Mononuclear cell (primary cell): ENCODE measurements around the gene CELA2A. TPM values are rescaled to one million over a fixed set of nuclear protein-coding genes. Genes with fewer than 3 reads are reported as not detected.
"Not testable (repeated sequence)": the region's sequence is repeated elsewhere in the genome, so short reads cannot be mapped to it uniquely, and the experiment has no call there.

ENCODE experiments used
- H3K27me3 ChIP-seq: 2 replicates; pipeline ENCODE4 v1.6.0; 2011; ENCODE audit warnings: low read length, control low read depth; ENCODE audit not compliant: insufficient read depth
- H3K4me1 ChIP-seq: 2 replicates; pipeline ENCODE4 v1.5.1; 2011; ENCODE audit warnings: mild to moderate bottlenecking, low read length, control low read depth; ENCODE audit not compliant: insufficient read depth
- H3K4me3 ChIP-seq: 2 replicates; pipeline ENCODE4 v1.5.1; 2011; ENCODE audit warnings: mild to moderate bottlenecking, low read length, moderate library complexity
- H3K9me3 ChIP-seq: 2 replicates; pipeline ENCODE4 v1.5.1; 2011; ENCODE audit warnings: low read depth, mild to moderate bottlenecking, control low read depth, low read length
- total RNA-seq: library from RNA; depleted of rRNA; stranded (reverse); fragments of >200 nt; gene quantifications from one replicate; pipeline ENCODE4 v1.2.3, GENCODE V29; 2012

The CELA2A gene
- total RNA-seq, 1 donor, result not detected

GRCh38 chr1:15431571-15431948, 25.0 kb upstream of the CELA2A start:
- no peaks in the 10 kb centered on the region for H3K27me3 ChIP-seq
- no peaks in the 10 kb centered on the region for H3K9me3 ChIP-seq
- peaks cover 17% of the 10 kb centered on the region for H3K4me1 ChIP-seq
- no peak overlapping the region for H3K4me3 ChIP-seq

GRCh38 chr1:15432324-15432723, 24.2 kb upstream of the CELA2A start:
- peaks cover 17% of the 10 kb centered on the region for H3K4me1 ChIP-seq
- H3K4me3 ChIP-seq, result no peak overlapping the region
- no peaks in the 10 kb centered on the region for H3K27me3 ChIP-seq
- no peaks in the 10 kb centered on the region for H3K9me3 ChIP-seq

GRCh38 chr1:15433471-15433870, 23.1 kb upstream of the CELA2A start:
- Histone ChIP-seq H3K9me3 (no peaks in the 10 kb centered on the region), H3K4me3 (no peak overlapping the region), H3K4me1 (peaks cover 17% of the 10 kb centered on the region), H3K27me3 (no peaks in the 10 kb centered on the region)

- peaks cover 12% of the 10 kb centered on the region for H3K4me1 ChIP-seq
- not testable (repeated sequence) for H3K9me3 ChIP-seq, H3K27me3 ChIP-seq, H3K4me3 ChIP-seq
These were observed 21.8 kb upstream of the CELA2A start for GRCh38 chr1:15434739-15435138.

- Histone ChIP-seq H3K4me1 (peaks cover 12% of the 10 kb centered on the region), H3K27me3 (no peaks in the 10 kb centered on the region), H3K4me3 (no peak overlapping the region), H3K9me3 (no peaks in the 10 kb centered on the region)
These were observed 21.1 kb upstream of the CELA2A start for GRCh38 chr1:15435239-15436077.

GRCh38 chr1:15436881-15437442, 19.6 kb upstream of the CELA2A start:
- Histone ChIP-seq H3K9me3 (no peaks in the 10 kb centered on the region), H3K4me3 (no peak overlapping the region), H3K4me1 (peaks cover 12% of the 10 kb centered on the region), H3K27me3 (no peaks in the 10 kb centered on the region)

- Histone ChIP-seq H3K4me3 (no peak overlapping the region), H3K4me1 (peaks cover 8% of the 10 kb centered on the region), H3K9me3 (no peaks in the 10 kb centered on the region)
These were observed 17.2 kb upstream of the CELA2A start for GRCh38 chr1:15439325-15439724.

GRCh38 chr1:15440357-15440756, 16.2 kb upstream of the CELA2A start:
- H3K4me3 ChIP-seq, result no peak overlapping the region
- peaks cover under 1% of the 10 kb centered on the region for H3K4me1 ChIP-seq
- H3K9me3 ChIP-seq, result no peaks in the 10 kb centered on the region
- H3K27me3 ChIP-seq, result no peaks in the 10 kb centered on the region

More at GRCh38 chr1:15439325-15439724, 17.2 kb upstream of the CELA2A start:
- H3K27me3 ChIP-seq, result no peaks in the 10 kb centered on the region

- Histone ChIP-seq H3K27me3 (no peaks in the 10 kb centered on the region), H3K4me3 (no peak overlapping the region), H3K9me3 (no peaks in the 10 kb centered on the region), H3K4me1 (no peaks in the 10 kb centered on the region)
These were observed 15.3 kb upstream of the CELA2A start for GRCh38 chr1:15441247-15441646.

GRCh38 chr1:15442119-15442518, 14.4 kb upstream of the CELA2A start:
- H3K9me3 ChIP-seq, result no peaks in the 10 kb centered on the region
- H3K27me3 ChIP-seq, result no peaks in the 10 kb centered on the region
- H3K4me1 ChIP-seq, result no peaks in the 10 kb centered on the region
- H3K4me3 ChIP-seq, result no peak overlapping the region

- Histone ChIP-seq H3K27me3 (no peaks in the 10 kb centered on the region), H3K9me3 (no peaks in the 10 kb centered on the region), H3K4me1 (no peaks in the 10 kb centered on the region), H3K4me3 (no peak overlapping the region)
These were observed 13.8 kb upstream of the CELA2A start for GRCh38 chr1:15442759-15443158.

GRCh38 chr1:15443281-15443680, 13.3 kb upstream of the CELA2A start:
- no peaks in the 10 kb centered on the region for H3K4me1 ChIP-seq
- H3K9me3 ChIP-seq, result no peaks in the 10 kb centered on the region
- H3K27me3 ChIP-seq, result no peaks in the 10 kb centered on the region
- no peak overlapping the region for H3K4me3 ChIP-seq

- no peaks in the 10 kb centered on the region for H3K9me3 ChIP-seq
- no peaks in the 10 kb centered on the region for H3K4me1 ChIP-seq
- no peaks in the 10 kb centered on the region for H3K27me3 ChIP-seq
- H3K4me3 ChIP-seq, result no peak overlapping the region
These were observed 11.8 kb upstream of the CELA2A start for GRCh38 chr1:15444468-15445389.

- no peaks in the 10 kb centered on the region for H3K4me1 ChIP-seq
- no peak overlapping the region for H3K4me3 ChIP-seq
- no peaks in the 10 kb centered on the region for H3K27me3 ChIP-seq
- H3K9me3 ChIP-seq, result no peaks in the 10 kb centered on the region
These were observed 11.0 kb upstream of the CELA2A start for GRCh38 chr1:15445390-15446122.
